Esophagus squamous epithelium (tissue), 5 donors: ENCODE results near the gene NCOA7. TPM values are rescaled to one million over a fixed set of nuclear protein-coding genes. Genes with fewer than 3 reads are reported as not detected.

Experiments
- DNase-seq: peaks from one replicate; lab custom pipeline; 2025; lab: John Stamatoyannopoulos, UW
- H3K27ac ChIP-seq, 4 donors: fragments of 200-600 bp; sonication (generic); one replicate each; pipeline ENCODE4 v1.5.1; 2016 to 2019; ENCODE audit warnings: mild to moderate bottlenecking in 1 of 4
- H3K27me3 ChIP-seq, 4 donors: fragments of 200-600 bp; sonication (generic); 1 replicate in 3 of 4; 2 replicates in 1 of 4; pipeline versions ENCODE4 v1.5.1 to v1.6.0; 2017 to 2021; ENCODE audit warnings: antibody characterized with exemption in 1 of 4
- H3K36me3 ChIP-seq, 3 donors: fragments of 200-600 bp; sonication (generic); one replicate each; pipeline ENCODE4 v1.5.1; 2016 to 2019
- H3K4me1 ChIP-seq, 3 donors: fragments of 200-600 bp; sonication (generic); one replicate each; pipeline ENCODE4 v1.5.1; 2017 to 2019
- H3K4me3 ChIP-seq, 4 donors: fragments of 200-600 bp; sonication (generic); 1 replicate in 3 of 4; 2 replicates in 1 of 4; pipeline ENCODE4 v1.5.1; 2016 to 2019; ENCODE audit warnings: mild to moderate bottlenecking in 2 of 4, moderate library complexity in 1 of 4
- H3K9me3 ChIP-seq, 3 donors: fragments of 200-600 bp; sonication (generic); one replicate each; pipeline ENCODE4 v1.5.1; 2016 to 2019
- CTCF ChIP-seq, 6 experiments: fragments of 450-650 bp in 4 of 6; fragments of 200-600 bp in 2 of 6; sonication (generic) in 2 of 6; IDR thresholded peaks; one replicate each; pipeline ENCODE4 v1.5.1; 2016 to 2019; ENCODE audit warnings: antibody characterized with exemption in 6 of 6, mild to moderate bottlenecking in 4 of 6, moderate library complexity in 4 of 6
- POLR2A ChIP-seq, 4 donors: fragments of 450-650 bp; IDR thresholded peaks; one replicate each; pipeline ENCODE4 v1.6.1; 2017; ENCODE audit warnings: antibody characterized with exemption in 4 of 4, mild to moderate bottlenecking in 4 of 4, moderate library complexity in 3 of 4
- WGBS, 2 donors: methylation state at CpG; one replicate each; pipeline ENCODE4 v1.1.5; 2018; 5-methylcytosine and 5-hydroxymethylcytosine counted together
- intact Hi-C: fragments of 100-400 bp; cut with DNase I; formaldehyde crosslinking; loops from one replicate; pipeline ENCODE4 v1.15.0; 2022
- total RNA-seq, 4 donors: library from RNA; depleted of rRNA; stranded (reverse); fragments of >200 nt; gene quantifications; one replicate each; pipeline ENCODE4 v1.1.0, GENCODE V29; 2016
- donor health status: DM: yes; HTN: yes; CAD: no.

The NCOA7 gene
- total RNA-seq, 4 donors from 2014 or later: 30.9 to 85.1 (median 45.8) TPM

- intact Hi-C loops: loop anchor here (10.0 kb wide), 1 partner anchor 102 kb away; the partner anchor contains the start of gene HINT3
- 90 to 93% methylated on average over 2 of the region's 2 CpGs for whole genome bisulfite sequencing, 2 donors
- H3K4me3 ChIP-seq: no peak overlapping the region
- no peaks in the 10 kb centered on the region for H3K4me1 ChIP-seq
- no peak overlapping the region for H3K27ac ChIP-seq
- no peaks in the 10 kb centered on the region for H3K9me3 ChIP-seq
- H3K36me3 ChIP-seq: peaks cover 0 to 21% (median 0%) of the 10 kb centered on the region in 3 donors
- TF ChIP-seq CTCF (IDR thresholded peaks at IDR 0.05) (no peak), POLR2A (IDR thresholded peaks at IDR 0.05) (no peak)
- no peak for DNase-seq
- no peaks in the 10 kb centered on the region for H3K27me3 ChIP-seq
Measured at GRCh38 chr6:125852587-125852986, 61.8 kb downstream of the NCOA7 start.

GRCh38 chr6:125853168-125853567, 62.4 kb downstream of the NCOA7 start:
- no peak for DNase-seq

GRCh38 chr6:125853756-125854155, 63.0 kb downstream of the NCOA7 start:
- peaks cover 0 to 22% (median 0%) of the 10 kb centered on the region in 3 donors for H3K36me3 ChIP-seq
- no peaks in the 10 kb centered on the region for H3K27me3 ChIP-seq
- H3K4me3 ChIP-seq: no peak overlapping the region
- no peaks in the 10 kb centered on the region for H3K4me1 ChIP-seq
- DNase-seq: no peak
- WGBS, 2 donors: 74 to 81% methylated on average over 1 of the region's 1 CpG
- TF ChIP-seq CTCF (IDR thresholded peaks at IDR 0.05): no peak
- TF ChIP-seq POLR2A (IDR thresholded peaks at IDR 0.05): no peak
- no peak overlapping the region for H3K27ac ChIP-seq
- intact Hi-C loops: loop anchor here (10.0 kb wide), 1 partner anchor 101 kb away; the partner anchor contains the start of gene HINT3
- H3K9me3 ChIP-seq: no peaks in the 10 kb centered on the region

More at GRCh38 chr6:125853168-125853567, 62.4 kb downstream of the NCOA7 start:
- no peak overlapping the region for H3K4me3 ChIP-seq
- H3K27ac ChIP-seq: no peak overlapping the region
- H3K36me3 ChIP-seq: peaks cover 0 to 22% (median 0%) of the 10 kb centered on the region in 3 donors
- H3K4me1 ChIP-seq: no peaks in the 10 kb centered on the region
- WGBS, 2 donors: 84 to 92% methylated on average over 1 of the region's 1 CpG
- no peaks in the 10 kb centered on the region for H3K9me3 ChIP-seq
- H3K27me3 ChIP-seq: no peaks in the 10 kb centered on the region
- intact Hi-C loops: loop anchor here (10.0 kb wide), 1 partner anchor 102 kb away; the partner anchor contains the start of gene HINT3
- TF ChIP-seq CTCF (IDR thresholded peaks at IDR 0.05): no peak
- no peak for TF ChIP-seq POLR2A (IDR thresholded peaks at IDR 0.05)

- no peak overlapping the region for H3K27ac ChIP-seq
- H3K4me3 ChIP-seq: no peak overlapping the region
- peaks cover 0 to 22% (median 0%) of the 10 kb centered on the region in 3 donors for H3K36me3 ChIP-seq
- H3K4me1 ChIP-seq: no peaks in the 10 kb centered on the region
- intact Hi-C loops: loop anchor here (10.0 kb wide), 1 partner anchor 100 kb away; the partner anchor contains the start of gene HINT3
- DNase-seq: no peak
- no peaks in the 10 kb centered on the region for H3K9me3 ChIP-seq
- no peak for TF ChIP-seq CTCF (IDR thresholded peaks at IDR 0.05)
- TF ChIP-seq POLR2A (IDR thresholded peaks at IDR 0.05): no peak
- no peaks in the 10 kb centered on the region for H3K27me3 ChIP-seq
Measured at GRCh38 chr6:125854355-125854754, 63.6 kb downstream of the NCOA7 start.

GRCh38 chr6:125855783-125856182, 65.0 kb downstream of the NCOA7 start:
- WGBS, 2 donors: 78 to 83% methylated on average over 6 of the region's 6 CpGs
- intact Hi-C loops: loop anchor here (10.0 kb wide), 1 partner anchor 99 kb away; the partner anchor contains the start of gene HINT3
- Histone ChIP-seq H3K27me3 (no peaks in the 10 kb centered on the region), H3K4me1 (no peaks in the 10 kb centered on the region), H3K36me3 (peaks cover 0 to 22% (median 0%) of the 10 kb centered on the region in 3 donors), H3K27ac (no peak overlapping the region), H3K4me3 (no peak overlapping the region), H3K9me3 (no peaks in the 10 kb centered on the region)
- TF ChIP-seq CTCF (IDR thresholded peaks at IDR 0.05): no peak
- no peak for TF ChIP-seq POLR2A (IDR thresholded peaks at IDR 0.05)
- DNase-seq: no peak
